Esophagus muscularis mucosa (tissue), 4 donors: Measurements from ENCODE around the gene SLC43A1.

Experiments
- CTCF ChIP-seq, 3 experiments: fragments of 200-600 bp in 2 of 3; fragments of 450-650 bp in 1 of 3; sonication (generic) in 2 of 3; IDR thresholded peaks; one replicate each; pipeline ENCODE4 v1.5.1; 2017 to 2019; ENCODE audit warnings: antibody characterized with exemption in 3 of 3, mild to moderate bottlenecking in 2 of 3, moderate library complexity in 1 of 3
- EP300 ChIP-seq: sonication (generic); formaldehyde crosslinking; IDR thresholded peaks from one replicate; pipeline ENCODE4 v1.6.1; 2017; ENCODE audit warnings: antibody characterized with exemption
- POLR2A ChIP-seq: fragments of 450-650 bp; IDR thresholded peaks from one replicate; pipeline ENCODE4 v1.6.1; 2017; ENCODE audit warnings: antibody characterized with exemption, moderate library complexity, mild to moderate bottlenecking, low read depth
- POLR2AphosphoS5 ChIP-seq, 2 donors: sonication (generic); formaldehyde crosslinking; IDR thresholded peaks; one replicate each; pipeline ENCODE4 v1.6.1; 2017; ENCODE audit warnings: antibody characterized with exemption in 2 of 2

- no peak for TF ChIP-seq POLR2A
- TF ChIP-seq CTCF (IDR thresholded peaks at IDR 0.05): no peak
- TF ChIP-seq EP300: no peak
- TF ChIP-seq POLR2AphosphoS5 (IDR thresholded peaks at IDR 0.05): no peak
These were observed 57.5 kb downstream of the SLC43A1 start for GRCh38 chr11:57458060-57458409.
